Neural cell (in vitro differentiated cells): ENCODE results near the gene ONECUT1.

Experiments used
- EP300 ChIP-seq: fragments of 450-650 bp; conservative IDR thresholded peaks from 2 replicates; pipeline ENCODE4 v1.6.1; 2014; ENCODE audit warnings: antibody characterized with exemption, mild to moderate bottlenecking, moderate library complexity; ENCODE audit not compliant: poor library complexity, severe bottlenecking
- EZH2 ChIP-seq: fragments of 200-600, 300-800 bp; shearing (Covaris generic), sonication (generic); IDR thresholded peaks from 2 replicates; pipeline ENCODE4 v1.6.1; 2014; ENCODE audit warnings: antibody characterized with exemption, low read length, borderline replicate concordance, mild to moderate bottlenecking; ENCODE audit not compliant: insufficient read depth, poor library complexity, severe bottlenecking
- MXI1 ChIP-seq: fragments of 450-650 bp; conservative IDR thresholded peaks from 2 replicates; pipeline ENCODE4 v1.6.1; 2014; ENCODE audit warnings: antibody characterized with exemption, mild to moderate bottlenecking; ENCODE audit not compliant: poor library complexity, severe bottlenecking
- POLR2AphosphoS5 ChIP-seq: IDR thresholded peaks from 2 replicates; pipeline ENCODE4 v1.6.1; 2012
- RAD21 ChIP-seq: fragments of 450-650 bp; conservative IDR thresholded peaks from 2 replicates; pipeline ENCODE4 v1.6.1; 2014; ENCODE audit warnings: antibody characterized with exemption, mild to moderate bottlenecking, moderate library complexity
- SMC3 ChIP-seq: fragments of 450-650 bp; conservative IDR thresholded peaks from 2 replicates; pipeline ENCODE4 v1.6.1; 2014; ENCODE audit warnings: antibody characterized with exemption, mild to moderate bottlenecking, moderate library complexity; ENCODE audit not compliant: poor library complexity
- TAF1 ChIP-seq: IDR thresholded peaks from 2 replicates; pipeline ENCODE4 v1.6.1; 2012; ENCODE audit warnings: low read depth
- TF ChIP-seq, protein P1 (sequence below): fragments of 450-650 bp; IDR thresholded peaks from 2 replicates; pipeline ENCODE4 v1.5.1; 2014; ENCODE audit warnings: antibody characterized with exemption, mild to moderate bottlenecking, moderate library complexity; ENCODE audit not compliant: poor library complexity, severe bottlenecking
- TF ChIP-seq, protein P2 (sequence below): IDR thresholded peaks from 2 replicates; pipeline ENCODE4 v1.6.1; 2012; ENCODE audit warnings: borderline replicate concordance

DNA sequence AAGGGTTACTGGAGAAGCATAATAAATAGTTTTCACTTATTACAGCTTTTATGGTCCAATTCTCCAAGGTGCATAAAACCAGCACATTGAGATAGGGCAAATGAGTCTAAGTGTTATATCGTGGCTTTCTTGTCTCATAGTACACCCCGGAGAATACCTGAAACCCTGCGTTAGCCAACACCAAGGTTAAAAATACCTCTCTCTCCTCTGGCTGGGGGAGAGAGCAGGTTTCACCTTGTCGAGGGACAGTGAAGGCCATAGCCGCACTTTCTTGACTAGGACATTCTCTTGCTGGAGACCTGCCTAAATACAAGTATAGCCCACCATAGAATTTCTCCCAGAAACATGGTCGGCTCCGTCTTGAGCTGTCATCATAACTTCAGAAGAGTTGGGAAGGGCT is 59.5 kb downstream of the ONECUT1 start:
- TF ChIP-seq, protein P1, sequence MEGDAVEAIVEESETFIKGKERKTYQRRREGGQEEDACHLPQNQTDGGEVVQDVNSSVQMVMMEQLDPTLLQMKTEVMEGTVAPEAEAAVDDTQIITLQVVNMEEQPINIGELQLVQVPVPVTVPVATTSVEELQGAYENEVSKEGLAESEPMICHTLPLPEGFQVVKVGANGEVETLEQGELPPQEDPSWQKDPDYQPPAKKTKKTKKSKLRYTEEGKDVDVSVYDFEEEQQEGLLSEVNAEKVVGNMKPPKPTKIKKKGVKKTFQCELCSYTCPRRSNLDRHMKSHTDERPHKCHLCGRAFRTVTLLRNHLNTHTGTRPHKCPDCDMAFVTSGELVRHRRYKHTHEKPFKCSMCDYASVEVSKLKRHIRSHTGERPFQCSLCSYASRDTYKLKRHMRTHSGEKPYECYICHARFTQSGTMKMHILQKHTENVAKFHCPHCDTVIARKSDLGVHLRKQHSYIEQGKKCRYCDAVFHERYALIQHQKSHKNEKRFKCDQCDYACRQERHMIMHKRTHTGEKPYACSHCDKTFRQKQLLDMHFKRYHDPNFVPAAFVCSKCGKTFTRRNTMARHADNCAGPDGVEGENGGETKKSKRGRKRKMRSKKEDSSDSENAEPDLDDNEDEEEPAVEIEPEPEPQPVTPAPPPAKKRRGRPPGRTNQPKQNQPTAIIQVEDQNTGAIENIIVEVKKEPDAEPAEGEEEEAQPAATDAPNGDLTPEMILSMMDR: no peak
- TF ChIP-seq EZH2 (no peak), POLR2AphosphoS5 (no peak), RAD21 (no peak), TAF1 (no peak), MXI1 (no peak), EP300 (no peak), SMC3 (no peak)
- TF ChIP-seq, protein P2, sequence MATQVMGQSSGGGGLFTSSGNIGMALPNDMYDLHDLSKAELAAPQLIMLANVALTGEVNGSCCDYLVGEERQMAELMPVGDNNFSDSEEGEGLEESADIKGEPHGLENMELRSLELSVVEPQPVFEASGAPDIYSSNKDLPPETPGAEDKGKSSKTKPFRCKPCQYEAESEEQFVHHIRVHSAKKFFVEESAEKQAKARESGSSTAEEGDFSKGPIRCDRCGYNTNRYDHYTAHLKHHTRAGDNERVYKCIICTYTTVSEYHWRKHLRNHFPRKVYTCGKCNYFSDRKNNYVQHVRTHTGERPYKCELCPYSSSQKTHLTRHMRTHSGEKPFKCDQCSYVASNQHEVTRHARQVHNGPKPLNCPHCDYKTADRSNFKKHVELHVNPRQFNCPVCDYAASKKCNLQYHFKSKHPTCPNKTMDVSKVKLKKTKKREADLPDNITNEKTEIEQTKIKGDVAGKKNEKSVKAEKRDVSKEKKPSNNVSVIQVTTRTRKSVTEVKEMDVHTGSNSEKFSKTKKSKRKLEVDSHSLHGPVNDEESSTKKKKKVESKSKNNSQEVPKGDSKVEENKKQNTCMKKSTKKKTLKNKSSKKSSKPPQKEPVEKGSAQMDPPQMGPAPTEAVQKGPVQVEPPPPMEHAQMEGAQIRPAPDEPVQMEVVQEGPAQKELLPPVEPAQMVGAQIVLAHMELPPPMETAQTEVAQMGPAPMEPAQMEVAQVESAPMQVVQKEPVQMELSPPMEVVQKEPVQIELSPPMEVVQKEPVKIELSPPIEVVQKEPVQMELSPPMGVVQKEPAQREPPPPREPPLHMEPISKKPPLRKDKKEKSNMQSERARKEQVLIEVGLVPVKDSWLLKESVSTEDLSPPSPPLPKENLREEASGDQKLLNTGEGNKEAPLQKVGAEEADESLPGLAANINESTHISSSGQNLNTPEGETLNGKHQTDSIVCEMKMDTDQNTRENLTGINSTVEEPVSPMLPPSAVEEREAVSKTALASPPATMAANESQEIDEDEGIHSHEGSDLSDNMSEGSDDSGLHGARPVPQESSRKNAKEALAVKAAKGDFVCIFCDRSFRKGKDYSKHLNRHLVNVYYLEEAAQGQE: no peak
